B cell (primary cell): ENCODE measurements around the gene IMPA2. TPM values are rescaled to one million over a fixed set of nuclear protein-coding genes. Genes with fewer than 3 reads are reported as not detected.

Experiments used
- ATAC-seq: fragments of 200-7000 bp; cut with Tn5 transposase; one replicate; pipeline ENCODE4 v1.10.0; 2021; ENCODE audit warnings: low read depth, mild to moderate bottlenecking, moderate number of reproducible peaks, moderate library complexity
- CTCF ChIA-PET: fragments of 350-600 bp; sonication (Branson Sonifier 250); formaldehyde crosslinking; loops from one replicate; lab custom pipeline; 2021; ENCODE audit warnings: antibody characterized with exemption, inconsistent platforms; lab: Charles Lee
- POLR2A ChIA-PET: fragments of 350-600 bp; sonication (Branson Sonifier 250); formaldehyde crosslinking; loops from one replicate; lab custom pipeline; 2021; ENCODE audit warnings: antibody characterized with exemption; lab: Charles Lee
- DNase-seq: peaks from one replicate; pipeline ENCODE4 v3.0.0; 2013
- H2AFZ ChIP-seq: 2 replicates; pipeline ENCODE4 v1.6.1; 2012; ENCODE audit warnings: mild to moderate bottlenecking, low read depth, low read length; ENCODE audit not compliant: insufficient read depth, poor library complexity, severe bottlenecking
- H3K27ac ChIP-seq, 2 donors: 1 replicate in 1 of 2; 2 replicates in 1 of 2; pipeline ENCODE4 v1.5.1; 2012 to 2013; ENCODE audit warnings: low read length in 2 of 2, mild to moderate bottlenecking in 2 of 2, moderate library complexity in 1 of 2
- H3K27me3 ChIP-seq, 4 experiments: fragments of 200-600 bp in 1 of 4; sonication (generic) in 1 of 4; replicated peaks in 1 of 4; 1 replicate in 2 of 4; 2 replicates in 2 of 4; pipeline versions ENCODE4 v1.6.1 to v1.7.0; 2013 to 2016; ENCODE audit warnings: low read length in 3 of 4, mild to moderate bottlenecking in 2 of 4, mixed read lengths in 1 of 4, moderate library complexity in 1 of 4; ENCODE audit not compliant: insufficient read depth in 4 of 4, control insufficient read depth in 3 of 4; ENCODE audit errors: control extremely low read depth in 1 of 4
- H3K36me3 ChIP-seq, 2 experiments: replicated peaks in 1 of 2; 1 replicate in 1 of 2; 2 replicates in 1 of 2; pipeline versions ENCODE4 v1.6.1 to v1.7.1; 2013; ENCODE audit warnings: low read length in 1 of 2; ENCODE audit not compliant: insufficient read depth in 2 of 2, control insufficient read depth in 1 of 2; ENCODE audit errors: control extremely low read depth in 1 of 2, extremely low read depth in 1 of 2
- H3K4me1 ChIP-seq, 2 donors: fragments of 200-600 bp in 1 of 2; sonication (generic) in 1 of 2; 1 replicate in 1 of 2; 2 replicates in 1 of 2; pipeline versions ENCODE4 v1.5.1 to v1.6.1; 2013 to 2017; ENCODE audit warnings: low read length in 2 of 2; ENCODE audit not compliant: control insufficient read depth in 2 of 2, insufficient read depth in 2 of 2
- H3K4me2 ChIP-seq: replicated peaks from 2 replicates; pipeline ENCODE3; 2012; ENCODE audit warnings: mild to moderate bottlenecking, low read depth, low read length; ENCODE audit not compliant: poor library complexity, severe bottlenecking
- H3K4me3 ChIP-seq, 5 experiments: fragments of 200-600 bp in 1 of 5; sonication (generic) in 1 of 5; 1 replicate in 3 of 5; 2 replicates in 2 of 5; pipeline versions ENCODE4 v1.5.1 to v1.7.0; 2011 to 2016; ENCODE audit warnings: low read length in 4 of 5, mild to moderate bottlenecking in 4 of 5, low read depth in 2 of 5, control low read depth in 1 of 5, moderate library complexity in 1 of 5; ENCODE audit not compliant: insufficient read depth in 1 of 5; ENCODE audit errors: control extremely low read depth in 1 of 5, extremely low read depth in 1 of 5
- H3K79me2 ChIP-seq: fragments of 200-600 bp; sonication (generic); one replicate; pipeline ENCODE4 v1.6.0; 2016; ENCODE audit warnings: low read length; ENCODE audit not compliant: control insufficient read depth, insufficient read depth
- H3K9ac ChIP-seq: fragments of 200-600 bp; sonication (generic); 2 replicates; pipeline ENCODE4 v1.6.1; 2017; ENCODE audit warnings: mild to moderate bottlenecking, low read length, moderate library complexity
- H3K9me3 ChIP-seq, 3 donors: one replicate each; pipeline versions ENCODE4 v1.6.1 to v1.7.1; 2013; ENCODE audit warnings: low read length in 2 of 3; ENCODE audit not compliant: control insufficient read depth in 2 of 3, insufficient read depth in 1 of 3; ENCODE audit errors: control extremely low read depth in 1 of 3
- H4K20me1 ChIP-seq: 2 replicates; pipeline ENCODE4 v1.6.0; 2012; ENCODE audit warnings: mild to moderate bottlenecking, low read length; ENCODE audit not compliant: insufficient read depth, control insufficient read depth, poor library complexity, severe bottlenecking
- H3K27ac Mint-ChIP-seq: one replicate; pipeline ENCODE4 v1.8.0; 2021; ENCODE audit warnings: mixed read lengths
- H3K27me3 Mint-ChIP-seq: one replicate; pipeline ENCODE4 v1.8.0; 2021; ENCODE audit warnings: mixed read lengths
- H3K4me1 Mint-ChIP-seq: one replicate; pipeline ENCODE4 v1.8.0; 2021; ENCODE audit warnings: mixed read lengths
- H3K4me3 Mint-ChIP-seq: one replicate; pipeline ENCODE4 v1.8.0; 2021; ENCODE audit warnings: mixed read lengths
- H3K9me3 Mint-ChIP-seq: one replicate; pipeline ENCODE4 v1.8.0; 2022; ENCODE audit warnings: mixed read lengths; ENCODE audit not compliant: insufficient read depth
- CTCF ChIP-seq: fragments of 200-600 bp; IDR thresholded peaks from one replicate; pipeline ENCODE4 v1.8.0; 2022; ENCODE audit warnings: antibody characterized with exemption, mild to moderate bottlenecking
- EZH2 ChIP-seq: IDR thresholded peaks from 2 replicates; pipeline ENCODE4 v1.6.1; 2012; ENCODE audit warnings: borderline replicate concordance, low read depth, mild to moderate bottlenecking, moderate library complexity, low read length; ENCODE audit not compliant: insufficient read depth, poor library complexity, severe bottlenecking
- WGBS: methylation state at CpG from one replicate; pipeline ENCODE4 v1.1.5; 2013; ENCODE audit warnings: missing lambda C conversion rate; ENCODE audit not compliant: insufficient coverage; 5-methylcytosine and 5-hydroxymethylcytosine counted together
- intact Hi-C: fragments of 100-400 bp; cut with micrococcal nuclease; formaldehyde crosslinking; loops from one replicate; pipeline ENCODE4 v1.10.0; 2022
- polyA plus RNA-seq: library from polyadenylated mRNA; depleted of rRNA; stranded (reverse); fragments of >200 nt; gene quantifications from 2 replicates; pipeline ENCODE4 v1.2.3, GENCODE V29; 2012
- total RNA-seq, 2 donors: library from RNA; stranded (reverse); fragments of 120-200 nt in 1 of 2; gene quantifications; 1 replicate in 1 of 2; 2 replicates in 1 of 2; pipeline versions ENCODE4 v1.2.3 to v1.2.4, GENCODE V29; 2013 to 2022

The IMPA2 gene
- total and polyA plus RNA-seq, 2 donors (not counting 1 experiment from before 2014, with no cell fraction given): 8.0 to 11.7 TPM

GRCh38 chr18:11943551-11943950 is 37.8 kb upstream of the IMPA2 start:
- ATAC-seq: no peak
- no peaks in the 10 kb centered on the region for H3K27me3 Mint-ChIP-seq
- H3K27me3 ChIP-seq: no peaks in the 10 kb centered on the region
- WGBS: 56% methylated on average over 6 of the region's 6 CpGs
- H3K79me2 ChIP-seq: no peaks in the 10 kb centered on the region
- no peak overlapping the region for H2AFZ ChIP-seq
- no peak for DNase-seq
- no peak overlapping the region for H3K4me3 ChIP-seq
- H3K9me3 ChIP-seq: no peaks in the 10 kb centered on the region
- H3K27ac ChIP-seq: no peak overlapping the region
- H3K4me1 Mint-ChIP-seq: peaks cover 11% of the 10 kb centered on the region
- no peak overlapping the region for H3K4me3 Mint-ChIP-seq
- no peak overlapping the region for H3K4me2 ChIP-seq
- H4K20me1 ChIP-seq: no peaks in the 10 kb centered on the region
- intact Hi-C loops: no loop called here
- H3K4me1 ChIP-seq: peaks cover 0 to 13% of the 10 kb centered on the region in 2 donors
- CTCF ChIA-PET: interaction anchor here (1.5 kb wide), 1 partner anchor 51 kb away, joined by 7 read pairs; no protein-coding TSS in a partner anchor
- H3K9me3 Mint-ChIP-seq: no peaks in the 10 kb centered on the region
- POLR2A ChIA-PET: no interaction called here
- no peak overlapping the region for H3K9ac ChIP-seq
- H3K27ac Mint-ChIP-seq: no peak overlapping the region
- TF ChIP-seq CTCF (no peak), EZH2 (no peak)
- no peaks in the 10 kb centered on the region for H3K36me3 ChIP-seq

DNA sequence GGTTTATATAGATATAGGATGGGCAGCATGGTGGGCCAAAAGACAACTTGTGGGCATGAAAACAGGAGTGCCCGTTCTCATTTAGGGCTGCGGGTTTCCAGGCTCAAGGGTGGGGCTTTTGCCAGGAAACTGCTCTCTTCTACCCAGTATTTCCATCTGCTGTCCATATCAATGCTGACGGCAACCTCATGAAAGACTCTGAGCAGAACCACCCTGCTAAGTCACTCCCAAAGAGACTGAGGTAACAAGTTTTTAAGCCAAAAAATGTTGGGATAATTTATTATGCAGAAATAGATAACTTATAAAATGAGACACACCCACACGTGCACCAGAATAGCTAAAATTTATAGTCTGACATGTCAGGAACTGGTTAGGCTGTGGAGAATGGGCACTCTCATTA is 37.1 kb upstream of the IMPA2 start:
- Histone ChIP-seq H4K20me1 (no peaks in the 10 kb centered on the region), H3K36me3 (no peaks in the 10 kb centered on the region), H3K4me3 (no peak overlapping the region), H3K27me3 (no peaks in the 10 kb centered on the region), H2AFZ (no peak overlapping the region), H3K9ac (no peak overlapping the region), H3K4me2 (no peak overlapping the region), H3K9me3 (no peaks in the 10 kb centered on the region), H3K4me1 (peaks cover 0 to 13% of the 10 kb centered on the region in 2 donors), H3K27ac (no peak overlapping the region), H3K79me2 (no peaks in the 10 kb centered on the region)
- Mint-ChIP-seq H3K4me3 (no peak overlapping the region), H3K9me3 (no peaks in the 10 kb centered on the region), H3K4me1 (peaks cover 11% of the 10 kb centered on the region), H3K27ac (no peak overlapping the region), H3K27me3 (no peaks in the 10 kb centered on the region)
- POLR2A ChIA-PET: no interaction called here
- WGBS: 100% methylated on average over 2 of the region's 4 CpGs
- DNase-seq: no peak
- no peak for TF ChIP-seq EZH2
- no peak for TF ChIP-seq CTCF
- CTCF ChIA-PET: interaction anchor here (1.7 to 1.9 kb wide), 2 partner anchors 49 to 51 kb away, joined by 5 to 8 read pairs; no protein-coding TSS in a partner anchor
- intact Hi-C loops: no loop called here
- ATAC-seq: no peak
